HepG2 (cell line): ENCODE data around the gene THADA. TPM values are rescaled to one million over a fixed set of nuclear protein-coding genes. Genes with fewer than 3 reads are reported as not detected.

Experiments used
- ATAC-seq: fragments of 200-7000 bp; cut with Tn5 transposase; 3 replicates; pipeline ENCODE4 v1.9.1; 2020; ENCODE audit warnings: mild to moderate bottlenecking, moderate library complexity
- BruUV-seq: library from RNA; stranded (reverse); fragments of 400-500 nt; replicated peaks from 2 replicates; lab custom pipeline; 2021; lab: Mats Ljungman, UMichigan
- CTCF ChIA-PET: fragments of 300-600 bp; formaldehyde crosslinking; extraction: SDS; loops from one replicate; lab custom pipeline; 2021; ENCODE audit warnings: low total read pairs, inconsistent platforms, low intra/inter-chr PET ratio; lab: Yijun Ruan, JAX
- POLR2A ChIA-PET: fragments of 350-600 bp; sonication (Branson Sonifier 250); formaldehyde crosslinking; loops from one replicate; lab custom pipeline; 2020; ENCODE audit warnings: antibody characterized with exemption, inconsistent platforms; lab: Yijun Ruan, JAX
- DNase-seq: peaks from one replicate; pipeline ENCODE4 v3.0.0-alpha.2; 2015; ENCODE audit warnings: low spot score
- FAIRE-seq: peaks from 3 replicates; lab custom pipeline; 2011; peaks lifted over from hg19 to GRCh38; lab: Jason Lieb, UNC
- H2AFZ ChIP-seq: one replicate; pipeline ENCODE4 v1.6.1; 2011; ENCODE audit warnings: low read length, inconsistent platforms
- H3K27ac ChIP-seq: fragments of 300-600 bp; 3 replicates; pipeline ENCODE4 v1.8.0; 2011; ENCODE audit warnings: mixed run types, mild to moderate bottlenecking, mixed read lengths, low read length, inconsistent platforms; ENCODE audit not compliant: insufficient read depth; ENCODE audit errors: extremely low read length
- H3K27me3 ChIP-seq, 2 experiments: fragments of 200-600 bp in 1 of 2; 2 replicates in 1 of 2; 3 replicates in 1 of 2; pipeline versions ENCODE4 v1.6.0 to v1.8.0; 2011; ENCODE audit warnings: low read length in 2 of 2, mild to moderate bottlenecking in 2 of 2, moderate library complexity in 2 of 2, inconsistent platforms in 1 of 2; ENCODE audit not compliant: insufficient read depth in 2 of 2, control insufficient read depth in 1 of 2
- H3K36me3 ChIP-seq, 2 experiments: fragments of 200-600 bp in 1 of 2; replicated peaks in 1 of 2; 2 replicates in 1 of 2; 3 replicates in 1 of 2; pipeline versions ENCODE4 v1.5.1 to v1.8.0; 2011; ENCODE audit warnings: low read length in 2 of 2, inconsistent platforms in 1 of 2; ENCODE audit not compliant: insufficient read depth in 2 of 2, control insufficient read depth in 1 of 2
- H3K4me1 ChIP-seq: 2 replicates; pipeline ENCODE4 v1.5.1; 2012; ENCODE audit warnings: low read length, inconsistent platforms; ENCODE audit not compliant: insufficient read depth
- H3K4me2 ChIP-seq: 2 replicates; pipeline ENCODE4 v1.6.0; 2011; ENCODE audit warnings: low read depth, low read length, inconsistent platforms
- H3K4me3 ChIP-seq, 3 experiments: fragments of 200-600 bp in 1 of 3; sonication (generic), shearing (Covaris generic) in 1 of 3; replicated peaks in 1 of 3; 2 replicates each; pipeline ENCODE4 v1.5.1; 2011 to 2016; ENCODE audit warnings: low read length in 3 of 3, inconsistent platforms in 2 of 3, low read depth in 2 of 3, mild to moderate bottlenecking in 2 of 3, control low read depth in 1 of 3, mixed read lengths in 1 of 3; ENCODE audit not compliant: insufficient read depth in 1 of 3
- H3K79me2 ChIP-seq: one replicate; pipeline ENCODE4 v1.6.1; 2011; ENCODE audit warnings: low read length, inconsistent platforms; ENCODE audit not compliant: insufficient read depth
- H3K9ac ChIP-seq: 2 replicates; pipeline ENCODE4 v1.6.0; 2011; ENCODE audit warnings: mild to moderate bottlenecking, low read depth, low read length, inconsistent platforms; ENCODE audit not compliant: insufficient read depth
- H3K9me3 ChIP-seq: 2 replicates; pipeline ENCODE4 v1.5.1; 2012; ENCODE audit warnings: mild to moderate bottlenecking, low read length
- H4K20me1 ChIP-seq: 2 replicates; pipeline ENCODE4 v1.6.0; 2011; ENCODE audit warnings: inconsistent platforms, mild to moderate bottlenecking, low read length, moderate library complexity; ENCODE audit not compliant: insufficient read depth
- DNMT3B ChIP-seq: conservative IDR thresholded peaks from 2 replicates; pipeline ENCODE4 v1.6.1; 2016; ENCODE audit warnings: missing biosample characterization, control low read depth
- FOSL1 ChIP-seq: sonication (generic); formaldehyde crosslinking; IDR thresholded peaks from 2 replicates; pipeline ENCODE4 v1.9.0; 2021; ENCODE audit warnings: missing genetic modification reagents, borderline replicate concordance
- GFI1 ChIP-seq: sonication (generic); formaldehyde crosslinking; IDR thresholded peaks from 2 replicates; pipeline ENCODE4 v1.5.0; 2020; ENCODE audit warnings: missing genetic modification reagents, mild to moderate bottlenecking, borderline replicate concordance
- GZF1 ChIP-seq: sonication (generic); formaldehyde crosslinking; IDR thresholded peaks from 2 replicates; pipeline ENCODE4 v1.5.1; 2020; ENCODE audit warnings: mild to moderate bottlenecking, missing genetic modification reagents
- WGBS: methylation state at CpG from one replicate; pipeline ENCODE4 v1.1.6; 2017; ENCODE audit warnings: low lambda C conversion rate; 5-methylcytosine and 5-hydroxymethylcytosine counted together
- in situ Hi-C: cut with HindIII; loops from 2 replicates; pipeline ENCODE4 v1.10.0; 2017; ENCODE audit warnings: low pct_unique_long_range_greater_than_20kb; ENCODE audit not compliant: extremely low pct_ligation_motif_present
- intact Hi-C: fragments of 100-400 bp; cut with micrococcal nuclease; formaldehyde crosslinking; loops from one replicate; pipeline ENCODE4 v1.10.0; 2022; ENCODE audit not compliant: unreplicated experiment
- polyA plus RNA-seq, 8 experiments: library from polyadenylated mRNA; depleted of rRNA in 3 of 8; stranded (reverse) in 7 of 8; unstranded in 1 of 8; fragments of >200 nt; fragmentation: Illumina TruSeq in 4 of 8; extraction: Trizol in 4 of 8; gene quantifications; 2 replicates each; pipeline versions ENCODE4 v1.2.1 to v1.2.3, GENCODE V29; 2011 to 2016; ENCODE audit warnings: low read depth in 4 of 8, missing spikeins in 1 of 8, mixed read lengths in 1 of 8; ENCODE audit not compliant: insufficient read depth in 1 of 8
- total RNA-seq, 5 experiments: library from RNA; depleted of rRNA; stranded (reverse); fragments of >200 nt; fragmentation: Illumina TruSeq; extraction: Trizol; gene quantifications; 2 replicates each; pipeline ENCODE4 v1.2.3, GENCODE V29; 2016; ENCODE audit warnings: low read depth in 1 of 5

Gene THADA
- total and polyA plus RNA-seq, 2 of the 13 experiments (the other 11 are each of a cell fraction or from before 2014, with no cell fraction given), result 12.7 to 21.7 TPM

DNA sequence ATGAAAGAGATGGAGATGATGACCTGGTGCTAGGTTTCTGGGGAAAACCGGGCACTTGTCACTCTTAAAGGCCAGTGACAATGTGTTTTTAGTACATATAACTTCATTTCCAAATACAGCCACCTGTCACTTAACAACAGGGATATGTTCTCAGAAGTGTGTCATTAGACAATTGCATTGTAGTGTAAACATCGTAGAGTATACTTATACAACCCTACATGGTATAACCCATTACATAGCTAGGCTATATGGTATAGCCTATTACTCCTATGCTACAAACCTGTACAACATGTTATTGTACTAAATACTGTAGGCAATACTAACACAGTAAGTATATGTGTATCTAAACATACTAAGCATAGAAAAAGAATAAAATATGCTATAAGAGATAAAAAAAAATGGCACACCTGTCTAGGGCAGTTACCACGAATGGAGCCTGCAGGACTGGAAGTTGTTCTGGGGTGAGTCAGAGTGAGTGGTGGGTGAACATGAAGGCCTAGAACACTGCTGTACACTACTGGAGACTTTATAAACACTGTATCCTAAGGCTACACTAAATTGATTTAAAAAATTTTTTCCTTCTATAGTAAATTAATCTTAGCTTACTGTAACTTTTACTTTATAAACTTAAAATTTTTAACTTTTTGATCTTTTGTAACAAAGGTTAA, 123.2 kb downstream of the THADA start:
- Histone ChIP-seq H3K79me2 (no peaks in the 10 kb centered on the region), H3K9me3 (no peaks in the 10 kb centered on the region), H3K4me1 (peaks cover 24% of the 10 kb centered on the region), H3K27me3 (no peaks in the 10 kb centered on the region), H4K20me1 (no peaks in the 10 kb centered on the region), H3K9ac (no peak overlapping the region), H2AFZ (no peak overlapping the region), H3K36me3 (no peaks in the 10 kb centered on the region; a peak in 1 of 5 replicates), H3K27ac (no peak overlapping the region), H3K4me2 (no peak overlapping the region), H3K4me3 (no peak overlapping the region)
- TF ChIP-seq DNMT3B (CRISPR knock-in tag) (no peak), GZF1 (CRISPR knock-in tag) (no peak)
- CTCF ChIA-PET, result no interaction called here
- WGBS, result 94% methylated on average over 3 of the region's 3 CpGs
- in situ Hi-C loops, result no loop called here
- no TSS peak for BruUV-seq
- DNase-seq (no peak), ATAC-seq (no peak), FAIRE-seq (no peak)
- intact Hi-C loops, result no loop called here
- POLR2A ChIA-PET, result no interaction called here

DNA sequence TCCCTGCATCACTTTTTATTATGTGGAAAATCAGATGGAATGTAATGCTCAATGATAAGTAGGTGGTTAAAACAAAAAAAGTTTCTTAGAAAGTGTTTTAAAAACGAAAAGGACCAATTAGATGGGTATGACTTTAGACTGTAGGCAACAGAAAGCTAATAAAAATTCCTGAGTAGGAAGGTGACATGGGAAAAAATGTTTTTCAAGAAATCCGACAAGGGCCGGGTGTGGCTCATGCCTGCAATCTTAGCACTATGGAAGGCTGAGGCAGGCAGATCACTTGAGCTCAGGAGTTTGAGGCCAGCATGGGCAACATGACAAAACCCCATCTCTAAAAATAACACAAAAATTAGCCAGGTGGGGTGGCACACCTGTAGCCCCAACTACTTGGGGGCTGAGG, 126.1 kb downstream of the THADA start:
- no peak for FAIRE-seq
- H2AFZ ChIP-seq, result no peak overlapping the region
- H3K27ac ChIP-seq, result no peak overlapping the region
- no peaks in the 10 kb centered on the region for H4K20me1 ChIP-seq
- ChIA-PET POLR2A (interaction anchor here (1.3 kb wide), 1 partner anchor 19 kb away, joined by 3 read pairs; no protein-coding TSS in a partner anchor), CTCF (no interaction called here)
- intact Hi-C loops, result no loop called here
- no TSS peak for BruUV-seq
- no peak for DNase-seq
- H3K9me3 ChIP-seq, result no peaks in the 10 kb centered on the region
- no peak overlapping the region for H3K9ac ChIP-seq
- H3K79me2 ChIP-seq, result no peaks in the 10 kb centered on the region
- WGBS, result 95% methylated on average over 3 of the region's 3 CpGs
- H3K27me3 ChIP-seq, result no peaks in the 10 kb centered on the region
- TF ChIP-seq GFI1 (CRISPR knock-in tag) (0 out of 2 replicates have a peak, but pooled peaks have one; percentile 4), FOSL1 (CRISPR knock-in tag) (no peak)
- H3K4me1 ChIP-seq, result peaks cover 32% of the 10 kb centered on the region
- H3K4me2 ChIP-seq, result no peak overlapping the region
- no peak for ATAC-seq
- in situ Hi-C loops, result no loop called here
- no peaks in the 10 kb centered on the region for H3K36me3 ChIP-seq
- H3K4me3 ChIP-seq, result no peak overlapping the region
